SIG-M5 (cell line): ENCODE measurements around the gene NETO2.
A peak's percentile ranks its signal among the peaks of the same experiment; 100 is the strongest.
"Not testable (repeated sequence)": the region's sequence is repeated elsewhere in the genome, so short reads cannot be mapped to it uniquely, and the experiment has no call there.

ENCODE experiments used
- DNase-seq: peaks from one replicate; lab custom pipeline; 2025; lab: John Stamatoyannopoulos, UW

NETO2 gene

GRCh38 chr16:47143677-47144558 is at the start of gene NETO2:
TSS of gene NETO2 (minus strand) at chr16:47143945. CDS start at chr16:47143612, 333 bp downstream.
- DNase-seq: no peak

- no peak for DNase-seq
Measured at GRCh38 chr16:47182318-47182717, 38.6 kb upstream of the NETO2 start.

- DNase-seq: not testable (repeated sequence)
Measured at GRCh38 chr16:47181066-47181465, 37.3 kb upstream of the NETO2 start.

- DNase-seq: no peak
Measured at GRCh38 chr16:47180073-47180472, 36.3 kb upstream of the NETO2 start.

- DNase-seq: no peak
Measured at GRCh38 chr16:47175152-47175551, 31.4 kb upstream of the NETO2 start.

GRCh38 chr16:47162670-47163420 is 19.1 kb upstream of the NETO2 start:
- DNase-seq: no peak

- no peak for DNase-seq
Measured at GRCh38 chr16:47161464-47161863, 17.7 kb upstream of the NETO2 start.

- no peak for DNase-seq
Measured at GRCh38 chr16:47160422-47160821, 16.7 kb upstream of the NETO2 start.

- no peak for DNase-seq
Measured at GRCh38 chr16:47158992-47159391, 15.2 kb upstream of the NETO2 start.

GRCh38 chr16:47156680-47157215 is 13.0 kb upstream of the NETO2 start:
- no peak for DNase-seq

- not testable (repeated sequence) for DNase-seq
Measured at GRCh38 chr16:47152501-47152900, 8.8 kb upstream of the NETO2 start.

- DNase-seq: no peak
Measured at GRCh38 chr16:47150067-47150466, 6.3 kb upstream of the NETO2 start.

GRCh38 chr16:47144559-47144877 is 773 bp upstream of the NETO2 start:
- no peak for DNase-seq

- DNase-seq: peak; percentile 2
Measured at GRCh38 chr16:47142821-47143676, 696 bp downstream of the NETO2 start.

GRCh38 chr16:47142486-47142820 is 1.3 kb downstream of the NETO2 start:
- peak; percentile 34 for DNase-seq

GRCh38 chr16:47141773-47142485 is 1.8 kb downstream of the NETO2 start:
- DNase-seq: peak; percentile 11

- no peak for DNase-seq
Measured at GRCh38 chr16:47140686-47141085, 3.1 kb downstream of the NETO2 start.

GRCh38 chr16:47139561-47140185 is 4.1 kb downstream of the NETO2 start:
- DNase-seq: no peak

GRCh38 chr16:47137925-47138324 is 5.8 kb downstream of the NETO2 start:
- DNase-seq: not testable (repeated sequence)

- DNase-seq: no peak
Measured at GRCh38 chr16:47136099-47136842, 7.5 kb downstream of the NETO2 start.
